ENCODE results near the gene RASA2.
A peak's percentile ranks its signal among the peaks of the same experiment; 100 is the strongest.
"Not testable (repeated sequence)": the region's sequence is repeated elsewhere in the genome, so short reads cannot be mapped to it uniquely, and the experiment has no call there.

The RASA2 gene

DNA sequence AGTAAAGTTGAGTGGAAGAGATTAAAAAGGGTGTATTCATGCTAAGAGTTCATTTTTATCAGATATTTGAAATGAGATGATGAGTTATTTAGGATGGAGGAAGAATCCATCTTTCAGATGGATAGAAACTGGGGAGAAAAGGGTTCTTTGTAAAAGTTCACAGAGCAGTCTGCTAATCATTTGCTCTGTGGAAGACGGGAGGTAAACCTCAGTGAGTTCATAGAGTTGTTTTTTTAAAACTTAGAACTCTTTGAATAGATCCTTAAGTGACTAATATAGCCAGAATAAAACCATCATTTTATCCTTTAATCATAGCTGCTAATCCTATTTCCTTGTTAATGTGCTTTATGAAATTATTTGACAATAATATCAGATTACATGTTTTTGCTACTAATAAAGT is 5.1 kb downstream of the RASA2 start:
- DNase-seq (ENCODE audit: low read depth in 2 of 2, low spot score in 1 of 2), result no peak

DNA sequence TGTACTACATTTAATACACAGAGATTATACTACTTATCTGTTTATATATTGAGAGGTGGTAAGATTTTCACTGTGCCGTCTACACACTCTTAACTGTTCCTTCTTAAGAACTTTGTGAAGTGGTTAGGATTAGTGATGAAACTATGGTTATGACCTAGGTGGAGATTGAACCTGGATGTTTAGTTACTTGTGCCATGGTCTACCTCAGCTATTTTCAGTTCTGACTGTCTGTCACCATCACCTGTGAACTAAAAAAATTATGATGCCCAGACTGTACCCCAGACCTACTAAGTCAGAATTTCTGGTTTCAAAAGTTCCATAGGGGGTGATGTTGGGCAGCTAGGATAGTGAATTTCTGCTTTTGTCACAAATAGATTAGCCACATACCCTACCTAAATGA is 6.4 kb downstream of the RASA2 start:
- DNase-seq (ENCODE audit: low read depth in 2 of 2, low spot score in 1 of 2), result no peak

- not testable (repeated sequence) for DNase-seq (ENCODE audit: low read depth in 2 of 2, low spot score in 1 of 2)
Measured at GRCh38 chr3:141497589-141497988, 10.8 kb downstream of the RASA2 start.

DNA sequence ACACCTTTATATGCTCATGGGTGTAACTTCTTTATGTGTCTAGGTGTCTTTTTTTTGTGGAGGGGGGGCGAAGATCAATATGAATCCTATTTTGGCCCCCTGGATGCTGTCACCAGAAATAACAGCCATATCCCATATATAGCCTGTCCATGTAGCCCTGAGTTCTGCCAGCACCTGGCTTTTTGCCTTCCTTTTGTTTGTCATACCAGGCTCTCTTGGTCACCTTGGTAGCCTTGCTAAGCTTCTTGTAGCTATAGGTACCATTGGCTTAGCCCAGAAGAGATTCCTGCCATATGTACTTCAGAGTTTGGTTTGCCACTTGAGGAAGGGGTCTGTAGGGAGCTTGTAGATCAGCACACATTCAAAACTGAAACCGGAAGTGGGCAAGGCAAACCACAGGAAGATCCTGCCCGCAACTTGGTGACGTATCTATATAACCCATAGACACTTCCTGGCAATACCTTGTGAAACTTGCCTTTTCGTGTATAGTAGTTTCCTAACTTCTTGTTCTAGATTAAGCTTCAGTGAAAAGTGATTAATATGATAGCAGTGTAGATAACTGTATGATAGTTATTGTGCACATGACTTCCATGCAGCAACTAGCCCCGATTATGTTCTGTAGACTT is 11.9 kb downstream of the RASA2 start:
- DNase-seq (ENCODE audit: low read depth in 2 of 2, low spot score in 1 of 2), result peak; percentile 69 to 80

GRCh38 chr3:141499284-141499683 is 12.5 kb downstream of the RASA2 start:
- no peak for DNase-seq (ENCODE audit: low read depth in 2 of 2, low spot score in 1 of 2)

DNA sequence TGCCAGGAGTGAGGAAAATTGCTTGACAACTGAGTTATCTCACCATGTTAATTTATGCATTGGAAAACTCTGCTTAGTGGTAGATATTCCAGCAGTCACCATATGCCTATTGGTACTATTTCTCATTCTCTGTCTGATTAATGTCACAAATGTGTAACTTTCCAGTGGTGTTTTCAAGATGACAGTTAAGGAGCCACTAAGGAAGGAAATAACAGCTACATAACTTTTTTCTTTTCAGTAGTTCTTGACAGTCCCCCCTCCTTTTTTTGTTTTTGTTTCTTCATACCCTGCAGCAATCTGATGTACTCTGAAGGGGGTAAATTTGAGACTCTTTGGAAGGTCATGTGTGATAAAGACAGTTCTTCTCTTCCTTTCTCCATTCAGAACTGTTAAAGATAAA is 13.1 kb downstream of the RASA2 start:
- no peak for DNase-seq (ENCODE audit: low read depth in 2 of 2, low spot score in 1 of 2)

- no peak for DNase-seq (ENCODE audit: low read depth in 2 of 2, low spot score in 1 of 2)
Measured at GRCh38 chr3:141500397-141500796, 13.6 kb downstream of the RASA2 start.

DNA sequence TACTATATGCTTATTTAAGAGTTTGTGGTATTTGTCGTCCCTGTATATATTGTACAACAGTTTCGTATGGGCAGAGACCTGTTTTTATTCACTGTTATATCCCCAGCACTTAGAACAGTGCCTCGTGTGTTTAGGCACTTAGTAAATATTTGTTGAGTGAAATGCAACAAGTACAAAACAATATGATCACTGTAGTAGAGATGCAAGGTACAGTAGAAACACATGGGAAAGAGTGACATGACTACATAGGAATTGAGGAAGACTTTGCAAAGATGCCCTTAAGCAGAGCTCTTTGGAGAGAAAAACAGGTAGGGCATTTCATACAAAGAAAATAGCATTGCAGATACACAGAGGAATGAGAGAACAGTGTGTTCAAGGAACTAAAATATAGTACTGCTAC is 18.3 kb downstream of the RASA2 start:
- DNase-seq (ENCODE audit: low read depth in 2 of 2, low spot score in 1 of 2), result no peak

DNA sequence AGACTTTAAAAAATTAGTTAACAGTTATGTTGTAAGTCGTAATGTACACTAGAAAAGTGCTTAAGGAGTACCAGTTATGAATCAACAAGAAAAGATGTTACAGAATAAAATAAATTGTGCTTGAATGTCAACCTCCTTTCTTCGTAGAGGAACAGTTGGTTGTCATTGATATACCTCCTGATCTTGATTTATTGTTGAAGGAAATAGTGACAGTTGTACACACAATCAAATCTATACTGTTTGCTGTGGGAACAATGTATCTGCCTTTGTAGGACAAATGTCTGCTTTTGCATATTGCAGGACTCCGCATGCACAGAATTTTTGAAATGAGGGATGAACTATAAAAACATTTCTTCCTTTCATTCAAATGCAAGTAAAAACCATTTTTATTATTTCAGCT is 19.2 kb downstream of the RASA2 start:
- DNase-seq (ENCODE audit: low read depth in 2 of 2, low spot score in 1 of 2), result no peak

- no peak for DNase-seq (ENCODE audit: low read depth in 2 of 2, low spot score in 1 of 2)
Measured at GRCh38 chr3:141507392-141508066, 20.7 kb downstream of the RASA2 start.

GRCh38 chr3:141508067-141508436 is 21.2 kb downstream of the RASA2 start:
- no peak for DNase-seq (ENCODE audit: low read depth in 2 of 2, low spot score in 1 of 2)

DNA sequence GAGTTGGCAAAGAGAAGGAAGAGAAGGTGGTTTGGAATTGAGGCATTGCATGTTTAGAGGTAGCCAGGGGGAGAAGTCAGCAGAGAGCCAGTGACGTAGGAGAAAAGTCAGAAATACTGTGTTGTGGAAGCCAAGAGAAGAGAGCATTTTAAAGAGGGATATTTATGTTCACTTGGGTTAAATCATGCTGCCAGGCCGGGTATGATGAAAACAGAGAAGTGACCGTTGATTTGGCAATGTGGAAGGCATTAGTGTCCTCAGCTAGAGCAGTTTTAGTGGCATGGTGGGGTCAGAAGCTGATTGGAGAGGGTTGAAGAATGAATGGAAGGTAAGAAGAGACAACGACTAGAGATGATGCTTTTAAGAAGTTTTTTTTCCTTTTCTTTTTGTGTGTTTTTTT is 24.5 kb downstream of the RASA2 start:
- no peak for DNase-seq (ENCODE audit: low read depth in 2 of 2, low spot score in 1 of 2)

DNA sequence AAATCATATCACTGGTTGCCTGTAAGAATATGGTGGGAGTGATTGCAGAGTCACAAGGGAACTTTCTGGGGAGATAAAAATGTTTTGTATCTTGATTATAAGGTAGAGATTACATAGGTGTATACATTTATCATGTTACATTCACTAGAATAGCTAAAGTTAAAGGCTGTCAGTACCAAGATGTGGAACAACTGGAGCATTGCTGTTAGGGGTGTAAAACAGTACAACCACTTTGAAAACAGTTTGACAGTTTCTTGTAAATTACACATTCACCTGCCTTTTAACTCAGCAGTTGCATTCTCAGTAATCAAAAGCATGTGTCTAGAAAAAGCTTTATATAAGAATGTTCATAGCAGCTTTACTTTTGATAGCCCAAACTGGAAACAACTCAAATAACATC is 27.6 kb downstream of the RASA2 start:
- DNase-seq (ENCODE audit: low read depth in 2 of 2, low spot score in 1 of 2), result no peak

GRCh38 chr3:141519587-141519986 is 32.8 kb downstream of the RASA2 start:
- DNase-seq (ENCODE audit: low read depth in 2 of 2, low spot score in 1 of 2), result no peak

DNA sequence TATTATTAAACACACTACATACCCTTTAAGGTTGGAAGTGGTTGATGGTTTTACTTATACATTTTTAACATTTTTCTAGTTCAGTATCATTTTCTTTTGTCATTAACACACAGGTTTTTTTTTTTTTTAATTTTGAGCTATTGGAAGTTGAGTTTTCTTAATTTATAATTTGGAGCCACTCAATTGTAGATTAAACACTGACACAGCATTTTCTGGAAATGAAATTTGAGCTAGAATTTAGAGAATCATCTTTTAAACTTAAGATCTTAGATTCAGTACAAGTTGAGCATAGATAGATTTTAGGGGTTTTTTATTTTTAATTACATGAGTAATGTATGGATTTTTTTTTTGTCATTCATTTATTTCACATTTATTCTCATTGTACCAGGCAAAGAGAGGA is 35.0 kb downstream of the RASA2 start:
- no peak for DNase-seq (ENCODE audit: low read depth in 2 of 2, low spot score in 1 of 2)

DNA sequence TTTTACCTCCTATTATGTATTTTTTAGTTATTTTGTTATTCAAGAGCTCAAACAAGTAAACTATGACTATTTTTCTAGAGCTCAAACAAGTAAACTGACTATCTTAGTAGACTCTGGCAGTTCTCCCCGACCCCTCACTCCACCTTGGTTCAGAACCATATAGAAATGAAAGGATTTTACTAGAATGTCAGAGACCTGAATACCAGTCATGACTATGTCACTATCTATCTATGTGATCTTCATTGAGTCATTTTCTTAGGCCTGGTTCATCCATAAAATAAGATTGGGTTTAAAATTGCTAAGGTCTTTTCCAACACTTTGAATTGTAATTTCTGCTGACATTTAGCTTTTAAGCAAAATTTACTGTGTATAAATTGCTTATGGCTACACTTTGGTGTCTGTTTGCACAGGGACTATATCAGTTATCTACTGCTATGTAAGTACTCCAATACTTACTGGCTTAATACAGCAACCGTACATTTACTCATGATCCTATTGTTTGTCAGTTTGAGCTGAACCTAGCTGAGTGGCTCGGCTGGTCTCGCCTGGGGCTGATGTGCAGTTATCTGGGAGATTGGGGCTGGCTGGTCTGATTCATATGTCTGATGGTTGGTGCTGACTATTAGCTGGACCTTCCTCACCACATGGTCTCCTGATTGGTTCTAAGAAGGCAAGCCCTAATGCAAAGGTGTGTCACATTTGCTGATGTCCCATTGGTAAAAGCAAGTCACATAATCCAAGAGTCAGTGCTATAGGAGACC is 37.0 kb downstream of the RASA2 start:
- no peak for DNase-seq (ENCODE audit: low read depth in 2 of 2, low spot score in 1 of 2)

GRCh38 chr3:141524988-141525387 is 38.2 kb downstream of the RASA2 start:
- DNase-seq (ENCODE audit: low read depth in 2 of 2, low spot score in 1 of 2), result no peak

DNA sequence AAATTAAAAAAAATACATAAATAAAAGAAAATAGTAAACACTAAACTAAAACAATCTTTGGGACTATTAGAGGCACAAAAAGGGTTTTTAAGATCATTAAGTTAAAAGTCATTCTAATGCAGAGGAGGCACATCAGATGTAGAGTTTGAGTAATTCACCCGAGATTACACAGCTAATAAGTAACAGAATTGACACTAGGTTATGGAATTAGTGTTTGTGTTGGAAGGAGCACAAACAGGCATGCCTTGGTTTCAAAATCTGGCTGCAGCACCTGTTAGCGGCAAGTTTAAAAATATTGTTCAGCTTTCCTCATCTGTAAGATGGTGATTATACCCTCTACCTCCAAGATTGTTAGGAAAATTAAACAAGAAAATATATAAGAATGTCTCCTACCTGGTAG is 39.0 kb downstream of the RASA2 start:
- DNase-seq (ENCODE audit: low read depth in 2 of 2, low spot score in 1 of 2), result no peak

DNA sequence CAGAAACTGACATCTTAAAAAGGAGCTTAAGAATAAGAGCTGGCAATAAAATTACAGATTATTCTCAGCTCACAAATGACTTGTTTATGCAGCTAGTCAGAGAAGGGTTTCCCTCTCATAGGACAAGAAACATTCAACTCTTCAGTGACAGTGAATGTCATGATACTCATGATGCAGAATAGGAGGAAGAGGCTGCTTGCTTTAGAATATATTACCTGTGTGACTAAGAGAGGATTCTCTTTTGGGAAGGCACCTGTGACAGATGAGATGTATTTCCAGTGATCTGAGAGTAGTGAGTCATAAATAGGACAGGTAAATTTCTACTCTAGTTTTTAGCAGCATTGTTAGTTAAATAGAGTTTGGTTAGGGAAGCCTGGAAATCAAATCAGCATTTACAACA is 39.9 kb downstream of the RASA2 start:
- DNase-seq (ENCODE audit: low read depth in 2 of 2, low spot score in 1 of 2), result no peak

DNA sequence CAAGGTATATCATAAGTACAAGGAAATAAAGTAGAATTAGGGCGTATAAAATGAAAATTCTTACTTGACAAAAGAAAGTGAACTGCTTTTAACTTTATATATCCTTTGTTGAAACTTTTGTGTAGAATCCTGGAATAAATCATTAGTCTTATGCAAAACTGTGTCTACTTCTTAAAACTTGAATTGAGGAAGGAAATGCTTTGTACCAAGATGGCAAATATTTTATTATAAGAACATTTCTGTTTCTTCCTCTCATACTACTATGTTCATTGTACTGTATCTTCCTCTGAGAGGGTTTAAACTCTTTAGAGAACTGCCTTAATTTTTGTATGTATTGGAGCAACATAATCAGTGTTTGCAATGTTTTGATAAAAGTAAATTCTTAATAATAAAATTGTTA is 42.0 kb downstream of the RASA2 start:
- no peak for DNase-seq (ENCODE audit: low read depth in 2 of 2, low spot score in 1 of 2)

GRCh38 chr3:141529256-141529655 is 42.4 kb downstream of the RASA2 start:
- no peak for DNase-seq (ENCODE audit: low read depth in 2 of 2, low spot score in 1 of 2)

DNA sequence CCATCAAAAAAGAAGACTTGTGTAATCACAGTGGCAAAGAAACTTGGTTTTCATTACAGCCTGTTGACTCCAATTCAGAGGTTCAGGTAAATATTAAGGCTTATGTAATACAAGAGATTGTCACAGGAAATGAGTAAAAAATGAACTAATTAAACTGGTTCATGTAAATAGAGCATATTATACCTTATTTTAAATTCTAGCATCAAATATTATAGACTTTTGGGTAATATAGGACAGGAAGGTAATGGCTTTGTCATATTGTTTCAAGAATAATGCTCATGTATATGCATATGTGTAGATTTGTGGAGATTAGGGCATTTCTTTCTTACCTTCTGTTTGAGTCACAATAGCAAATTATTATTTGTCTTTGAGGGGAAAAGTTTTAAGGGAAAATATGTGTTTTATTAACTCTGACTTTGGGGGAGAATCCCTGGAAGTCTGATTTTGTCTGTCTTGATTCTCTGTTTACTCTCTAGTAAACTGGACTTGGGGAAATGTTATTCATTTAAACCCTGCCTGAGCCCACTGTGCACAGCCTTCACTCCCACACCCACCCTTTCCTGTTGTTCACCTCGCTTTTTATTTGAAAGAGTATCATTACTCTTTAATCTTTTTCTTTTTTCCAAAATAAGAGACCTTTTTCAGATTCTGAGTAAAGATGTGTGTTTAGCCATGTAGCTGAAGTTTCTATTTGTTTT is 43.0 kb downstream of the RASA2 start:
- DNase-seq (ENCODE audit: low read depth in 2 of 2, low spot score in 1 of 2), result peak in 1 of 2 donors; percentile 6

All from stimulated activated CD8-positive, alpha-beta memory T cell treated with anti-CD3 and anti-CD28 coated beads, Interleukin-4, amount 100 ng/mL, for 4 hours (primary cell).